Body of pancreas (tissue), 4 donors: ENCODE data around the gene MAPK8. TPM values are rescaled to one million over a fixed set of nuclear protein-coding genes. Genes with fewer than 3 reads are reported as not detected.
A peak's percentile ranks its signal among the peaks of the same experiment; 100 is the strongest.

Experiments used
- ATAC-seq: fragments of 150-250 bp; one replicate; pipeline ENCODE4 v1.9.1; 2016
- DNase-seq, 4 donors: peaks; one replicate each; pipeline ENCODE4 v3.0.0-alpha.2; 2019
- H3K27ac ChIP-seq, 4 donors: fragments of 200-600 bp; sonication (generic); 1 replicate in 3 of 4; 2 replicates in 1 of 4; pipeline versions ENCODE4 v1.5.1 to v1.6.1; 2016 to 2019; ENCODE audit warnings: mild to moderate bottlenecking in 1 of 4, mixed read lengths in 1 of 4, moderate library complexity in 1 of 4
- H3K27me3 ChIP-seq, 2 donors: fragments of 200-600 bp; sonication (generic); one replicate each; pipeline ENCODE4 v1.6.0; 2016; ENCODE audit warnings: mild to moderate bottlenecking in 1 of 2
- H3K36me3 ChIP-seq, 2 donors: fragments of 200-600 bp; sonication (generic); replicated peaks in 1 of 2; 2 replicates each; pipeline ENCODE4 v1.5.1; 2016; ENCODE audit warnings: low read depth in 2 of 2; ENCODE audit not compliant: insufficient read depth in 1 of 2
- H3K4me1 ChIP-seq: fragments of 200-600 bp; sonication (generic); one replicate; pipeline ENCODE4 v1.6.0; 2016
- H3K4me3 ChIP-seq, 2 donors: fragments of 200-600 bp; sonication (generic); 1 replicate in 1 of 2; 2 replicates in 1 of 2; pipeline ENCODE4 v1.5.1; 2016 to 2019
- H3K9me3 ChIP-seq, 3 donors: fragments of 200-600 bp; sonication (generic); 1 replicate in 2 of 3; 2 replicates in 1 of 3; pipeline ENCODE4 v1.5.1; 2016
- CTCF ChIP-seq, 7 experiments: fragments of 450-650 bp in 4 of 7; fragments of 200-600 bp in 3 of 7; sonication (generic) in 3 of 7; IDR thresholded peaks; one replicate each; pipeline ENCODE4 v1.5.1; 2016 to 2019; ENCODE audit warnings: antibody characterized with exemption in 7 of 7
- POLR2A ChIP-seq, 3 donors: fragments of 450-650 bp; IDR thresholded peaks; one replicate each; pipeline ENCODE4 v1.6.1; 2016; ENCODE audit warnings: antibody characterized with exemption in 3 of 3, mild to moderate bottlenecking in 2 of 3
- WGBS, 2 donors: methylation state at CpG; one replicate each; pipeline ENCODE4 v1.1.5; 2017; 5-methylcytosine and 5-hydroxymethylcytosine counted together
- intact Hi-C: fragments of 100-400 bp; cut with DNase I; formaldehyde crosslinking; loops from one replicate; pipeline ENCODE4 v1.15.1; 2023
- total RNA-seq, 2 donors: library from RNA; depleted of rRNA; stranded (reverse); fragments of >200 nt; gene quantifications; one replicate each; pipeline ENCODE4 v1.1.0, GENCODE V29; 2016

MAPK8 gene
- total RNA-seq, 2 donors from 2014 or later: 16.1 to 22.7 TPM

GRCh38 chr10:48383393-48383792 is 76.9 kb downstream of the MAPK8 start:
- Histone ChIP-seq H3K4me3 (no peak overlapping the region), H3K27ac (no peak overlapping the region), H3K27me3 (no peaks in the 10 kb centered on the region), H3K4me1 (peaks cover 4% of the 10 kb centered on the region), H3K36me3 (no peaks in the 10 kb centered on the region), H3K9me3 (no peaks in the 10 kb centered on the region)
- TF ChIP-seq CTCF (IDR thresholded peaks at IDR 0.05) (no peak), POLR2A (IDR thresholded peaks at IDR 0.05) (no peak)
- ATAC-seq (no peak), DNase-seq (no peak)
- intact Hi-C loops: no loop called here

- no peak for TF ChIP-seq POLR2A (IDR thresholded peaks at IDR 0.05)
- TF ChIP-seq CTCF (IDR thresholded peaks at IDR 0.05): no peak
- no peak for ATAC-seq
These were observed 78.2 kb downstream of the MAPK8 start for GRCh38 chr10:48384699-48384982.

GRCh38 chr10:48389272-48389671 is 82.8 kb downstream of the MAPK8 start:
- no peak for TF ChIP-seq CTCF (IDR thresholded peaks at IDR 0.05)
- no peak for TF ChIP-seq POLR2A (IDR thresholded peaks at IDR 0.05)
- 56 to 70% methylated on average over 2 of the region's 2 CpGs for WGBS, 2 donors
- DNase-seq (peak in 1 of 4 donors; percentile 8), ATAC-seq (no peak)
- Histone ChIP-seq H3K9me3 (no peaks in the 10 kb centered on the region), H3K4me1 (peaks cover 22% of the 10 kb centered on the region), H3K27me3 (no peaks in the 10 kb centered on the region), H3K36me3 (no peaks in the 10 kb centered on the region), H3K4me3 (no peak overlapping the region), H3K27ac (no peak overlapping the region)
- intact Hi-C loops: no loop called here

More at GRCh38 chr10:48384699-48384982, 78.2 kb downstream of the MAPK8 start:
- H3K27me3 ChIP-seq: no peaks in the 10 kb centered on the region
- intact Hi-C loops: no loop called here
- no peak overlapping the region for H3K27ac ChIP-seq
- no peaks in the 10 kb centered on the region for H3K9me3 ChIP-seq
- peaks cover 12% of the 10 kb centered on the region for H3K4me1 ChIP-seq
- H3K4me3 ChIP-seq: no peak overlapping the region
- DNase-seq: peak in 1 of 4 donors; percentile 11
- no peaks in the 10 kb centered on the region for H3K36me3 ChIP-seq

GRCh38 chr10:48389846-48390557 is 83.5 kb downstream of the MAPK8 start:
- DNase-seq (no peak), ATAC-seq (no peak)
- WGBS, 2 donors: 89 to 98% methylated on average over 2 of the region's 2 CpGs
- H3K4me1 ChIP-seq: peaks cover 22% of the 10 kb centered on the region
- intact Hi-C loops: no loop called here
- no peak overlapping the region for H3K4me3 ChIP-seq
- H3K27me3 ChIP-seq: no peaks in the 10 kb centered on the region
- H3K36me3 ChIP-seq: no peaks in the 10 kb centered on the region
- no peak overlapping the region for H3K27ac ChIP-seq
- TF ChIP-seq POLR2A (IDR thresholded peaks at IDR 0.05) (no peak), CTCF (IDR thresholded peaks at IDR 0.05) (no peak)
- H3K9me3 ChIP-seq: no peaks in the 10 kb centered on the region

- 92 to 95% methylated on average over 5 of the region's 5 CpGs for WGBS, 2 donors
- Histone ChIP-seq H3K4me3 (no peak overlapping the region), H3K4me1 (peaks cover 22% of the 10 kb centered on the region), H3K9me3 (no peaks in the 10 kb centered on the region), H3K27me3 (no peaks in the 10 kb centered on the region), H3K36me3 (no peaks in the 10 kb centered on the region), H3K27ac (no peak overlapping the region)
- DNase-seq (no peak), ATAC-seq (no peak)
- no peak for TF ChIP-seq POLR2A (IDR thresholded peaks at IDR 0.05)
- no peak for TF ChIP-seq CTCF (IDR thresholded peaks at IDR 0.05)
- intact Hi-C loops: no loop called here
These were observed 84.0 kb downstream of the MAPK8 start for GRCh38 chr10:48390558-48390871.
